Measurements from ENCODE around the gene LACTBL1.

DNA sequence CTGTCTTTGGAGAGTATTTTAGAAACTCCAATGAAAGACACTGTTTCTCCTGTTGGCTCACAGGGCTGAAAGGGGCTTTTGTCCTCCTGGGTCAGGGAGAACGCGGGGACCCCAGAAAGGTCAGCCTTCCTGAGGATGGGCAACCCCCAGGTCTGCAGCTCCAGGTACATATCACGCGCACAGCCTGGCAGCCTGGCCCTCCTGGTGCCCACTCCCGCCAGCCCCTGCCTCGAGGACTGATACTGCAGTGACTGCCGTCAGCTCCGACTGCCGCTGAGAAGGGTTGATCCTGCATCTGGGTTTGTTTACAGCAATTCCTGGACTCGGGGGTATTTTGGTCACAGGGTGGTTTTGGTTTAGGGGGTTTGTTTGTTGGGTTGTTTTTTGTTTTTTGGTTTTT is 58.5 kb downstream of the LACTBL1 start:
- TF ChIP-seq GATA3 (IDR thresholded peaks at IDR 0.05; ENCODE audit: low read depth, low read length), result no peak
- TF ChIP-seq GATA2 (IDR thresholded peaks at IDR 0.05; ENCODE audit: low read depth, low read length), result no peak
